IPS-18c (cell line): ENCODE results near the gene VSIG10L.

Experiments
- H3K4me3 ChIP-seq: 2 replicates; pipeline ENCODE4 v1.7.0; 2013; ENCODE audit warnings: low read depth, mild to moderate bottlenecking, low read length, moderate library complexity; ENCODE audit not compliant: insufficient read depth
- H3K9me3 ChIP-seq: one replicate; pipeline ENCODE4 v1.6.1; 2013; ENCODE audit warnings: mild to moderate bottlenecking, low read length, moderate library complexity; ENCODE audit not compliant: control insufficient read depth, insufficient read depth

VSIG10L gene

GRCh38 chr19:51341976-51342580, at the start of gene VSIG10L:
TSS of gene VSIG10L (minus strand) at chr19:51342139. CDS start at chr19:51342124, 15 bp downstream.
- Histone ChIP-seq H3K9me3 (no peaks in the 10 kb centered on the region), H3K4me3 (no peak within 1 kb of the TSS)

- Histone ChIP-seq H3K9me3 (peaks cover 3% of the 10 kb centered on the region), H3K4me3 (peak overlapping the region; percentile 25)
Observed at GRCh38 chr19:51391073-51391611, 49.2 kb upstream of the VSIG10L start.

- Histone ChIP-seq H3K4me3 (no peak overlapping the region), H3K9me3 (no peaks in the 10 kb centered on the region)
Observed at GRCh38 chr19:51389143-51389542, 47.2 kb upstream of the VSIG10L start.

- H3K4me3 ChIP-seq, result no peak within 1 kb of the TSS
- H3K9me3 ChIP-seq, result no peaks in the 10 kb centered on the region
Observed at GRCh38 chr19:51387924-51388389, 46.0 kb upstream of the VSIG10L start, which contains the start of gene LIM2. TSS of gene LIM2 (minus strand) at chr19:51387974. CDS start at chr19:51387443, 531 bp downstream.

GRCh38 chr19:51386882-51387520, 45.1 kb upstream of the VSIG10L start:
- H3K4me3 ChIP-seq, result no peak overlapping the region
- H3K9me3 ChIP-seq, result no peaks in the 10 kb centered on the region

- peaks cover 2% of the 10 kb centered on the region for H3K9me3 ChIP-seq
- H3K4me3 ChIP-seq, result no peak overlapping the region
Observed at GRCh38 chr19:51382004-51382403, 40.1 kb upstream of the VSIG10L start.

- Histone ChIP-seq H3K9me3 (peaks cover 2% of the 10 kb centered on the region), H3K4me3 (no peak overlapping the region)
Observed at GRCh38 chr19:51380379-51380778, 38.4 kb upstream of the VSIG10L start.

- H3K9me3 ChIP-seq, result peaks cover 2% of the 10 kb centered on the region
- no peak overlapping the region for H3K4me3 ChIP-seq
Observed at GRCh38 chr19:51377422-51377821, 35.5 kb upstream of the VSIG10L start.

- Histone ChIP-seq H3K9me3 (no peaks in the 10 kb centered on the region), H3K4me3 (no peak overlapping the region)
Observed at GRCh38 chr19:51375504-51376221, 33.7 kb upstream of the VSIG10L start.

- Histone ChIP-seq H3K9me3 (no peaks in the 10 kb centered on the region), H3K4me3 (no peak within 1 kb of the TSS)
Observed at GRCh38 chr19:51372649-51373504, 30.9 kb upstream of the VSIG10L start, which contains the start of gene NKG7. TSS of gene NKG7 (minus strand) at chr19:51372654. CDS start at chr19:51372535, 119 bp downstream.

- Histone ChIP-seq H3K4me3 (no peak overlapping the region), H3K9me3 (no peaks in the 10 kb centered on the region)
Observed at GRCh38 chr19:51372021-51372648, 30.2 kb upstream of the VSIG10L start.

- Histone ChIP-seq H3K4me3 (no peak overlapping the region), H3K9me3 (no peaks in the 10 kb centered on the region)
Observed at GRCh38 chr19:51371186-51371690, 29.3 kb upstream of the VSIG10L start.

GRCh38 chr19:51370230-51370629, 28.3 kb upstream of the VSIG10L start:
- Histone ChIP-seq H3K4me3 (no peak overlapping the region), H3K9me3 (no peaks in the 10 kb centered on the region)

- Histone ChIP-seq H3K4me3 (peak within 1 kb of the TSS; percentile 85), H3K9me3 (no peaks in the 10 kb centered on the region)
Observed at GRCh38 chr19:51368366-51369282, 26.7 kb upstream of the VSIG10L start, which contains the start of gene CLDND2. TSS of gene CLDND2 (minus strand) at chr19:51369003. CDS start at chr19:51368577, 426 bp downstream.
